ENCODE measurements around the gene TSTD1. TPM values are rescaled to one million over a fixed set of nuclear protein-coding genes. Genes with fewer than 3 reads are reported as not detected.
"Not testable (repeated sequence)": the region's sequence is repeated elsewhere in the genome, so short reads cannot be mapped to it uniquely, and the experiment has no call there.

TSTD1 gene
- total RNA-seq, 1 donor from 2014 or later, result 55.5 TPM

GRCh38 chr1:161066694-161067093 is 27.9 kb upstream of the TSTD1 start:
- Histone ChIP-seq H3K4me3 (ENCODE audit: low read depth, low read length) (no peak overlapping the region), H3K36me3 (ENCODE audit: control insufficient read depth, insufficient read depth, low read length) (peaks cover 8% of the 10 kb centered on the region), H3K27me3 (ENCODE audit: control insufficient read depth, insufficient read depth, low read length) (no peaks in the 10 kb centered on the region)
- TF ChIP-seq, protein P1, sequence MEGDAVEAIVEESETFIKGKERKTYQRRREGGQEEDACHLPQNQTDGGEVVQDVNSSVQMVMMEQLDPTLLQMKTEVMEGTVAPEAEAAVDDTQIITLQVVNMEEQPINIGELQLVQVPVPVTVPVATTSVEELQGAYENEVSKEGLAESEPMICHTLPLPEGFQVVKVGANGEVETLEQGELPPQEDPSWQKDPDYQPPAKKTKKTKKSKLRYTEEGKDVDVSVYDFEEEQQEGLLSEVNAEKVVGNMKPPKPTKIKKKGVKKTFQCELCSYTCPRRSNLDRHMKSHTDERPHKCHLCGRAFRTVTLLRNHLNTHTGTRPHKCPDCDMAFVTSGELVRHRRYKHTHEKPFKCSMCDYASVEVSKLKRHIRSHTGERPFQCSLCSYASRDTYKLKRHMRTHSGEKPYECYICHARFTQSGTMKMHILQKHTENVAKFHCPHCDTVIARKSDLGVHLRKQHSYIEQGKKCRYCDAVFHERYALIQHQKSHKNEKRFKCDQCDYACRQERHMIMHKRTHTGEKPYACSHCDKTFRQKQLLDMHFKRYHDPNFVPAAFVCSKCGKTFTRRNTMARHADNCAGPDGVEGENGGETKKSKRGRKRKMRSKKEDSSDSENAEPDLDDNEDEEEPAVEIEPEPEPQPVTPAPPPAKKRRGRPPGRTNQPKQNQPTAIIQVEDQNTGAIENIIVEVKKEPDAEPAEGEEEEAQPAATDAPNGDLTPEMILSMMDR (IDR thresholded peaks at IDR 0.05; ENCODE audit: insufficient read depth, low read length, severe bottlenecking), result no peak
- no peak for FAIRE-seq
- DNase-seq (ENCODE audit: low read depth), result no peak

DNA sequence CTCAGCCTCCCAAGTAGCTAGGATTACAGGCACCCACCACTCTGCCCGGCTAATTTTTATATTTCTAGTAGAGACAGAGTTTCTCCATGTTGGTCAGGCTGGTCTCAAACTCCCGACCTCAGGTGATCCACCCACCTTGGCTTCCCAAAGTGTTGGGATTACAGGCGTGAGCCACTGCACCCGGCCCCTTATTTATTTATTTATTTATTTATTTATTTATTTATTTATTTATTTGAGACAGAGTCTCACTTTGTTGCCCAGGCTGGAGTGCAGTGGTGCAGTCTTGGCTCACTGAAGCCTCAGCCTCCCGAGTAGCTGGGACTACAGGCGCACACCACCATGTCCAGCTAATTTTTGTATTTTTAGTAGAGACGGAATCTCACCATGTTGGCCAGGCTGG is 26.9 kb upstream of the TSTD1 start:
- DNase-seq (ENCODE audit: low read depth); H3K4me3 ChIP-seq (ENCODE audit: low read depth, low read length); H3K27me3 ChIP-seq (ENCODE audit: control insufficient read depth, insufficient read depth, low read length); FAIRE-seq; H3K36me3 ChIP-seq (ENCODE audit: control insufficient read depth, insufficient read depth, low read length): not testable (repeated sequence)

DNA sequence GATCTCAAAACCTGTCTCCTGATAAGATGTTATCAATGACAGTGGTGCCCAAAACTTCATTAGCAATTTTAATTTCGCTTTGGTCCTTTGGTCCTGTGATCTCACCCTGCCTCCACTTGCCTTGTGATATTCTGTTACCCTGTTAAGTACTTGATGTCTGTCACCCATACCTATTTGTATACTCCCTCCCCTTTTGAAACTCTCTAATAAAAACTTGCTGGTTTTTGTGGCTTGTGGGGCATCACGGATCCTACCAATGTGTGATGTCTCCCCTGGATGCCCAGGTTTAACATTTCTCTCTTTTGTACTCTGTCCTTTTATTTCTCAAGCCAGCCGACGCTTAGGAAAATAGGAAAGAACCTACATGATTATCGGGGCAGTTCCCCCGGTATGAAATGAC is 25.2 kb upstream of the TSTD1 start:
- not testable (repeated sequence) for DNase-seq (ENCODE audit: low read depth); FAIRE-seq; H3K36me3 ChIP-seq (ENCODE audit: control insufficient read depth, insufficient read depth, low read length); H3K4me3 ChIP-seq (ENCODE audit: low read depth, low read length); H3K27me3 ChIP-seq (ENCODE audit: control insufficient read depth, insufficient read depth, low read length)

- no peaks in the 10 kb centered on the region for H3K27me3 ChIP-seq (ENCODE audit: control insufficient read depth, insufficient read depth, low read length)
- H3K36me3 ChIP-seq (ENCODE audit: control insufficient read depth, insufficient read depth, low read length), result no peaks in the 10 kb centered on the region
- DNase-seq (ENCODE audit: low read depth) (no peak), FAIRE-seq (no peak)
- H3K4me3 ChIP-seq (ENCODE audit: low read depth, low read length), result no peak overlapping the region
- TF ChIP-seq, protein P1 (IDR thresholded peaks at IDR 0.05; ENCODE audit: insufficient read depth, low read length, severe bottlenecking), result no peak
Measured at GRCh38 chr1:161061419-161061818, 22.7 kb upstream of the TSTD1 start.

GRCh38 chr1:161059293-161059692 is 20.5 kb upstream of the TSTD1 start:
- Histone ChIP-seq H3K36me3 (ENCODE audit: control insufficient read depth, insufficient read depth, low read length) (peaks cover 1% of the 10 kb centered on the region), H3K4me3 (ENCODE audit: low read depth, low read length) (no peak overlapping the region), H3K27me3 (ENCODE audit: control insufficient read depth, insufficient read depth, low read length) (no peaks in the 10 kb centered on the region)
- FAIRE-seq (no peak), DNase-seq (ENCODE audit: low read depth) (no peak)
- TF ChIP-seq, protein P1 (IDR thresholded peaks at IDR 0.05; ENCODE audit: insufficient read depth, low read length, severe bottlenecking), result no peak

- Histone ChIP-seq H3K27me3 (ENCODE audit: control insufficient read depth, insufficient read depth, low read length) (no peaks in the 10 kb centered on the region), H3K36me3 (ENCODE audit: control insufficient read depth, insufficient read depth, low read length) (peaks cover 2% of the 10 kb centered on the region), H3K4me3 (ENCODE audit: low read depth, low read length) (no peak overlapping the region)
- FAIRE-seq (peak; percentile 52), DNase-seq (ENCODE audit: low read depth) (no peak)
- TF ChIP-seq, protein P1 (IDR thresholded peaks at IDR 0.05; ENCODE audit: insufficient read depth, low read length, severe bottlenecking), result no peak
Measured at GRCh38 chr1:161054805-161055204, 16.0 kb upstream of the TSTD1 start.

GRCh38 chr1:161054232-161054631 is 15.5 kb upstream of the TSTD1 start:
- Histone ChIP-seq H3K4me3 (ENCODE audit: low read depth, low read length) (no peak overlapping the region), H3K36me3 (ENCODE audit: control insufficient read depth, insufficient read depth, low read length) (peaks cover 4% of the 10 kb centered on the region), H3K27me3 (ENCODE audit: control insufficient read depth, insufficient read depth, low read length) (no peaks in the 10 kb centered on the region)
- TF ChIP-seq, protein P1 (IDR thresholded peaks at IDR 0.05; ENCODE audit: insufficient read depth, low read length, severe bottlenecking), result no peak
- FAIRE-seq (no peak), DNase-seq (ENCODE audit: low read depth) (no peak)

All from bronchial epithelial cell (primary cell).